ENCODE data around the gene RAB40B. TPM values are rescaled to one million over a fixed set of nuclear protein-coding genes. Genes with fewer than 3 reads are reported as not detected.

RAB40B gene
- total RNA-seq, 1 experiment from 2014 or later: 22.1 TPM

DNA sequence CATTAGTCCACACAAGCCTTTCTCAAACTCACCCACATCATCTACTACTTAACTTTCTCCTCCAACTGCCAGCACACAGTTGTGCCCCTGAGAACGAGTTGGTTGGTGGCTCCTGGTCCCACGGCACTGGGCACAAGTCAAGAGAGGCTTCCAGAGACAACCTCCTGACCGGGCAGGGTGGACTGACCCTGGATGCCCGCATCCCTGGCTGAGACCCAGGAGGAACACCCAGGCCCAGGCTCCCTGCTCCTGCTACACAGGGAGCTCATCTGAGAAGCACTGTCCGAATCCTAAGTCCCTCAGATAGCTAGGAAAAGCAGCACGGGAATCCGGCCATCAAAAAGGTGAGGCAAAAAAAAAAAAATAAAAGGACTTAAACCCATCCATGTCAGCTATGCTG lies 79.3 kb downstream of the RAB40B start (continued):
- TF ChIP-seq TCF7L2 (IDR thresholded peaks at IDR 0.05; ENCODE audit: borderline replicate concordance, extremely low read depth, insufficient read depth, insufficient read length) (no peak), YY1 (IDR thresholded peaks at IDR 0.05; ENCODE audit: extremely low read depth, insufficient replicate concordance, low read depth, low read length) (no peak), EZH2 (IDR thresholded peaks at IDR 0.05) (no peak)
- TF ChIP-seq, protein P1, sequence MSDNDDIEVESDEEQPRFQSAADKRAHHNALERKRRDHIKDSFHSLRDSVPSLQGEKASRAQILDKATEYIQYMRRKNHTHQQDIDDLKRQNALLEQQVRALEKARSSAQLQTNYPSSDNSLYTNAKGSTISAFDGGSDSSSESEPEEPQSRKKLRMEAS (IDR thresholded peaks at IDR 0.05): no peak

DNA sequence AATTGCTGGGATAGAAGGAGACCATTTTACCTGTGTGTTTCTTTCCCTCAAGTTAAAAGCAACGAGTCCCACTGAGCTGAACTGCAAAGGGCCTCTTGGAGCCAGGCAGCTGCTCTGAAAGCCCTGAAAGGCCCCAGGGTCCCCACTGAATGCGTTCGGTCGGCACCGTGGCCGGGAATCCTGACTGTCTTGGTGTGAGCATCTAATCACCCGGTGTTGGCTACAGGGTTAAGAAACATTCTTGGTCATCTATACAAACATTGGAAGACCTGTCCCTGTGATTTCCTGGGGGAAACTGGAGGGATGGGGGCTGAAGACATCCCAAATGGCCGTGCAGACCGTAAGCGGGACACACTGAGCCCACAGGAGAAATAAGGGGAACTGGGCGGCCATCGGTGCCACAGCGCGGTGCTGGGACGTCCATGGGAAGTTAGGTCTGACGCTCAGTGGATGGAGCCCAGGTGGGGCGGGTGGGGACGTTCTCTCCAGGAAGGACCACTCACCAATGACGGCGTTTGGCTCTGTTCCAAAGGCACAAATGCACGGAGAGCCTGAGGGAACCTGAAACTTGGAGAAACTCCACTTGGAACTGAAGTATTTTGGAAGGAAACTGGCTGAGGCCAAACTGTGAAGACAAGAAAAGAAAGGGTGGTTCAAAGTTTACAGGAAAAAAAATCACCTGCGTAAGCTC lies 82.3 kb downstream of the RAB40B start:
- H3K27me3 ChIP-seq (ENCODE audit: insufficient read depth, low read length): no peaks in the 10 kb centered on the region
- H3K79me2 ChIP-seq (ENCODE audit: insufficient read depth, low read length): peaks cover 27% of the 10 kb centered on the region
- ChIA-PET POLR2A (no interaction called here), RAD21 (ENCODE audit: low non-redundant PET in 1 of 2, low total read pairs in 2 of 2, uncharacterized antibody in 2 of 2, unreplicated experiment in 2 of 2) (no interaction called here), CTCF (no interaction called here)
- no peak overlapping the region for H3K9ac ChIP-seq (ENCODE audit: low read length)
- H3K9me3 ChIP-seq (ENCODE audit: control insufficient read depth in 1 of 2, insufficient read depth in 1 of 2, low read depth in 1 of 2, low read length in 2 of 2): no peaks in the 10 kb centered on the region
- no TSS peak for BruUV-seq (replicated peaks)
- DNase-seq (ENCODE audit: low read depth, low spot score) (no peak), ATAC-seq (no peak)
- H3K4me3 ChIP-seq (replicated peaks in 1 of 2; ENCODE audit: low read depth in 1 of 2, low read length in 2 of 2): no peak overlapping the region
- H3K9me2 ChIP-seq (ENCODE audit: insufficient read depth): no peaks in the 10 kb centered on the region
- intact Hi-C loops (cut with micrococcal nuclease): no loop called here
- H4K20me1 ChIP-seq (ENCODE audit: insufficient read depth): 0 out of 2 replicates have a peak, but pooled peaks cover under 1% of the 10 kb centered on the region
- no peak overlapping the region for H3K27ac ChIP-seq (ENCODE audit: low read depth, low read length)
- no peaks in the 10 kb centered on the region for H3K4me1 ChIP-seq (ENCODE audit: control insufficient read depth in 1 of 2, insufficient read depth in 2 of 2, low read length in 2 of 2)
- peaks cover 55 to 58% of the 10 kb centered on the region in 2 experiments for H3K36me3 ChIP-seq (ENCODE audit: control insufficient read depth in 1 of 2, insufficient read depth in 2 of 2, low read length in 2 of 2)
- H3K4me2 ChIP-seq (ENCODE audit: low read length): no peak overlapping the region
- no peak overlapping the region for H2AFZ ChIP-seq (ENCODE audit: low read depth, low read length, poor library complexity, severe bottlenecking)
- TF ChIP-seq, protein P2, sequence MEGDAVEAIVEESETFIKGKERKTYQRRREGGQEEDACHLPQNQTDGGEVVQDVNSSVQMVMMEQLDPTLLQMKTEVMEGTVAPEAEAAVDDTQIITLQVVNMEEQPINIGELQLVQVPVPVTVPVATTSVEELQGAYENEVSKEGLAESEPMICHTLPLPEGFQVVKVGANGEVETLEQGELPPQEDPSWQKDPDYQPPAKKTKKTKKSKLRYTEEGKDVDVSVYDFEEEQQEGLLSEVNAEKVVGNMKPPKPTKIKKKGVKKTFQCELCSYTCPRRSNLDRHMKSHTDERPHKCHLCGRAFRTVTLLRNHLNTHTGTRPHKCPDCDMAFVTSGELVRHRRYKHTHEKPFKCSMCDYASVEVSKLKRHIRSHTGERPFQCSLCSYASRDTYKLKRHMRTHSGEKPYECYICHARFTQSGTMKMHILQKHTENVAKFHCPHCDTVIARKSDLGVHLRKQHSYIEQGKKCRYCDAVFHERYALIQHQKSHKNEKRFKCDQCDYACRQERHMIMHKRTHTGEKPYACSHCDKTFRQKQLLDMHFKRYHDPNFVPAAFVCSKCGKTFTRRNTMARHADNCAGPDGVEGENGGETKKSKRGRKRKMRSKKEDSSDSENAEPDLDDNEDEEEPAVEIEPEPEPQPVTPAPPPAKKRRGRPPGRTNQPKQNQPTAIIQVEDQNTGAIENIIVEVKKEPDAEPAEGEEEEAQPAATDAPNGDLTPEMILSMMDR (IDR thresholded peaks at IDR 0.05 in 2 of 3, conservative IDR thresholded peaks at IDR 0.05 in 1 of 3; ENCODE audit: borderline replicate concordance in 1 of 3, insufficient read depth in 1 of 3, low read depth in 2 of 3, low read length in 2 of 3): no peak
- no peak for TF ChIP-seq ZFX (IDR thresholded peaks at IDR 0.05)
- no peak for TF ChIP-seq TCF7L2 (IDR thresholded peaks at IDR 0.05; ENCODE audit: borderline replicate concordance, extremely low read depth, insufficient read depth, insufficient read length)
- TF ChIP-seq YY1 (IDR thresholded peaks at IDR 0.05; ENCODE audit: extremely low read depth, insufficient replicate concordance, low read depth, low read length): no peak
- TF ChIP-seq JUND (IDR thresholded peaks at IDR 0.05): no peak
- no peak for TF ChIP-seq SRF (IDR thresholded peaks at IDR 0.05; ENCODE audit: low read depth)
- no peak for TF ChIP-seq EZH2 (IDR thresholded peaks at IDR 0.05)
- no peak for TF ChIP-seq ELF1 (IDR thresholded peaks at IDR 0.05; ENCODE audit: borderline replicate concordance, low read depth)
